GM23248 (cell line): Measurements from ENCODE around the gene FBXW8. TPM values are rescaled to one million over a fixed set of nuclear protein-coding genes. Genes with fewer than 3 reads are reported as not detected.

ENCODE experiments used
- DNase-seq: peaks from one replicate; pipeline ENCODE4 v3.0.0-alpha.2; 2015
- H2AFZ ChIP-seq: fragments of 200-600 bp; sonication (generic); 2 replicates; pipeline ENCODE4 v1.6.1; 2016; ENCODE audit warnings: antibody characterized with exemption
- H3F3A ChIP-seq: fragments of 200-600 bp; sonication (generic); 2 replicates; pipeline ENCODE4 v1.6.1; 2016; ENCODE audit warnings: mild to moderate bottlenecking, antibody characterized with exemption, mixed run types; ENCODE audit not compliant: insufficient read depth
- H3K27ac ChIP-seq: fragments of 200-600 bp; sonication (generic); 2 replicates; pipeline ENCODE4 v1.5.1; 2016; ENCODE audit warnings: mild to moderate bottlenecking
- H3K27me3 ChIP-seq: fragments of 200-600 bp; sonication (generic); replicated peaks from 2 replicates; pipeline ENCODE4 v1.6.1; 2016; ENCODE audit warnings: mild to moderate bottlenecking; ENCODE audit not compliant: insufficient read depth
- H3K36me3 ChIP-seq: fragments of 200-600 bp; sonication (generic); 2 replicates; pipeline ENCODE4 v1.6.1; 2016; ENCODE audit warnings: low read depth, mild to moderate bottlenecking
- H3K4me1 ChIP-seq: fragments of 200-600 bp; sonication (generic); 2 replicates; pipeline ENCODE4 v1.6.1; 2016; ENCODE audit warnings: mild to moderate bottlenecking; ENCODE audit not compliant: insufficient read depth
- H3K4me2 ChIP-seq: fragments of 200-600 bp; sonication (generic); one replicate; pipeline ENCODE4 v1.6.1; 2016; ENCODE audit warnings: mild to moderate bottlenecking; ENCODE audit not compliant: unreplicated experiment
- H3K4me3 ChIP-seq: fragments of 200-600 bp; sonication (generic); 2 replicates; pipeline ENCODE4 v1.5.1; 2016; ENCODE audit warnings: mild to moderate bottlenecking
- H3K79me2 ChIP-seq: fragments of 200-600 bp; sonication (generic); 2 replicates; pipeline ENCODE4 v1.6.1; 2016; ENCODE audit warnings: mild to moderate bottlenecking; ENCODE audit not compliant: insufficient read depth
- H3K9ac ChIP-seq: fragments of 200-600 bp; sonication (generic); 2 replicates; pipeline ENCODE4 v1.6.1; 2016; ENCODE audit warnings: mild to moderate bottlenecking
- H3K9me2 ChIP-seq: fragments of 200-600 bp; sonication (generic); 2 replicates; pipeline ENCODE4 v1.6.1; 2016; ENCODE audit warnings: mixed run types, mild to moderate bottlenecking, moderate library complexity; ENCODE audit not compliant: insufficient read depth
- H3K9me3 ChIP-seq: fragments of 200-600 bp; sonication (generic); one replicate; pipeline ENCODE4 v1.6.1; 2017; ENCODE audit warnings: low read depth
- H4K20me1 ChIP-seq: fragments of 200-600 bp; sonication (generic); 2 replicates; pipeline ENCODE4 v1.6.0; 2016; ENCODE audit not compliant: insufficient read depth
- EZH2 ChIP-seq: fragments of 200-600 bp; sonication (generic); IDR thresholded peaks from 2 replicates; pipeline ENCODE4 v1.6.1; 2018; ENCODE audit warnings: antibody characterized with exemption, mild to moderate bottlenecking; ENCODE audit not compliant: insufficient read depth, poor library complexity, severe bottlenecking
- EZH2phosphoT487 ChIP-seq: fragments of 200-600 bp; sonication (generic); IDR thresholded peaks from 2 replicates; pipeline ENCODE4 v1.6.1; 2018; ENCODE audit warnings: antibody characterized with exemption, moderate library complexity, mild to moderate bottlenecking, low read depth; ENCODE audit not compliant: insufficient read depth
- WGBS, 2 experiments: methylation state at CpG; one replicate each; pipeline ENCODE4 v1.1.6; 2015 to 2017; ENCODE audit warnings: low lambda C conversion rate in 2 of 2, low coverage in 1 of 2; ENCODE audit errors: missing lambda C conversion rate in 2 of 2; 5-methylcytosine and 5-hydroxymethylcytosine counted together
- in situ Hi-C: fragments of 300-500 bp; cut with MboI; formaldehyde crosslinking; loops from 2 replicates; pipeline ENCODE4 v1.15.0; 2020
- polyA plus RNA-seq: library from polyadenylated mRNA; unstranded; fragments of >200 nt; fragmentation: Nextera tagmentation; extraction: Ambion mirVana; gene quantifications from 2 replicates; pipeline ENCODE4 v1.2.1, GENCODE V29; 2016
- total RNA-seq: library from RNA; depleted of rRNA; stranded (reverse); fragments of >200 nt; shearing (Covaris generic); gene quantifications from 2 replicates; pipeline ENCODE4 v1.2.3, GENCODE V29; 2014

The FBXW8 gene
- total and polyA plus RNA-seq, 2 experiments from 2014 or later, result 12.7 to 23.1 TPM

GRCh38 chr12:117006333-117006732 is 95.6 kb downstream of the FBXW8 start:
- H3K9me3 ChIP-seq, result no peaks in the 10 kb centered on the region
- H3K79me2 ChIP-seq, result peaks cover 7% of the 10 kb centered on the region
- no peaks in the 10 kb centered on the region for H4K20me1 ChIP-seq
- no peak overlapping the region for H2AFZ ChIP-seq
- H3K4me2 ChIP-seq, result no peak overlapping the region
- TF ChIP-seq EZH2 (no peak), EZH2phosphoT487 (no peak)
- H3K9ac ChIP-seq, result no peak overlapping the region
- WGBS, 2 experiments, result 95% methylated on average over 9 of the region's 9 CpGs
- no peak for DNase-seq
- no peak overlapping the region for H3K27ac ChIP-seq
- no peaks in the 10 kb centered on the region for H3K4me1 ChIP-seq
- H3K36me3 ChIP-seq, result peaks cover 11% of the 10 kb centered on the region; the same call in 1 of the 2 replicates
- H3K27me3 ChIP-seq, result no peaks in the 10 kb centered on the region
- in situ Hi-C loops, result no loop called here
- H3F3A ChIP-seq, result peaks cover 1% of the 10 kb centered on the region; the same call in 1 of the 2 replicates
- H3K9me2 ChIP-seq, result no peaks in the 10 kb centered on the region
- no peak overlapping the region for H3K4me3 ChIP-seq

DNA sequence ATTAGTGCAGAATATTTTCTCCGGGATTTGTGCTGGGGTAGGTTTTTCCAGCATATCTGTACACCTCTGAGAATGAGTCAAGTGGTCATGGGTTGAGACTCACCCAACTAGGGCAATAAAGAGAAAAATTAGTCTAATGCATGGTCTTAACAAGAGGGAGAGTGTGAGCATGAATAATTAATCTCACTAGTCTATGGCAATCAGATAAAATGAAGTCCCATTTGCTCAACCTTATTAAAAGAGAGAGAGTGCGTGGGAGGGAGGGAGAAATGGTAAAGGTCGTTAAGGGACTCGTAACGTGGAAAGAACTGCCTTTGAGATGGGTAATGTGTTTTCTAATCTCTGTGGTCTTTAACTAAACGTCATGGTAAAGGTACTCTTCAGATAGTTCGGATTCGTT is 96.8 kb downstream of the FBXW8 start:
- no peak overlapping the region for H3K4me2 ChIP-seq
- peaks cover 11% of the 10 kb centered on the region; the same call in 1 of the 2 replicates for H3K36me3 ChIP-seq
- no peak overlapping the region for H3K4me3 ChIP-seq
- no peaks in the 10 kb centered on the region for H4K20me1 ChIP-seq
- H3K27ac ChIP-seq, result no peak overlapping the region
- no peak for DNase-seq
- TF ChIP-seq EZH2phosphoT487 (no peak), EZH2 (no peak)
- no peaks in the 10 kb centered on the region for H3K9me2 ChIP-seq
- in situ Hi-C loops, result no loop called here
- WGBS, 2 experiments, result 79 to 80% methylated on average over 8 of the region's 8 CpGs
- peaks cover 7% of the 10 kb centered on the region for H3K79me2 ChIP-seq
- no peak overlapping the region for H2AFZ ChIP-seq
- peaks cover 8% of the 10 kb centered on the region for H3K4me1 ChIP-seq
- H3K27me3 ChIP-seq, result no peaks in the 10 kb centered on the region
- no peaks in the 10 kb centered on the region for H3K9me3 ChIP-seq
- peaks cover 12% of the 10 kb centered on the region for H3F3A ChIP-seq
- no peak overlapping the region for H3K9ac ChIP-seq

GRCh38 chr12:117009759-117010158 is 99.0 kb downstream of the FBXW8 start:
- TF ChIP-seq EZH2, result no peak
- no peak for TF ChIP-seq EZH2phosphoT487
- no peaks in the 10 kb centered on the region for H3K9me3 ChIP-seq
- in situ Hi-C loops, result no loop called here
- no peak overlapping the region for H3K9ac ChIP-seq
- no peaks in the 10 kb centered on the region for H3K79me2 ChIP-seq
- H3K4me1 ChIP-seq, result peaks cover 12% of the 10 kb centered on the region
- H3K27me3 ChIP-seq, result no peaks in the 10 kb centered on the region
- H3K36me3 ChIP-seq, result peaks cover 29% of the 10 kb centered on the region
- no peaks in the 10 kb centered on the region for H3K9me2 ChIP-seq
- no peak overlapping the region for H3K4me3 ChIP-seq
- no peak overlapping the region for H3K27ac ChIP-seq
- 80 to 81% methylated on average over 8 of the region's 8 CpGs for WGBS, 2 experiments
- no peaks in the 10 kb centered on the region for H4K20me1 ChIP-seq
- H3K4me2 ChIP-seq, result no peak overlapping the region
- no peak overlapping the region for H2AFZ ChIP-seq
- peaks cover 17% of the 10 kb centered on the region for H3F3A ChIP-seq
- no peak for DNase-seq

GRCh38 chr12:117010693-117011451 is 100.1 kb downstream of the FBXW8 start:
- no peaks in the 10 kb centered on the region for H3K79me2 ChIP-seq
- H3K27me3 ChIP-seq, result no peaks in the 10 kb centered on the region
- H3K9me2 ChIP-seq, result no peaks in the 10 kb centered on the region
- peak; percentile 54 for DNase-seq
- H3K9ac ChIP-seq, result no peak overlapping the region
- peaks cover 36% of the 10 kb centered on the region for H3K36me3 ChIP-seq
- H4K20me1 ChIP-seq, result no peaks in the 10 kb centered on the region
- peaks cover 17% of the 10 kb centered on the region for H3F3A ChIP-seq
- H3K27ac ChIP-seq, result no peak overlapping the region
- no peak overlapping the region for H3K4me2 ChIP-seq
- 80 to 83% methylated on average over 15 to 17 of the region's 17 CpGs for WGBS, 2 experiments
- H3K9me3 ChIP-seq, result no peaks in the 10 kb centered on the region
- no peak overlapping the region for H3K4me3 ChIP-seq
- H2AFZ ChIP-seq, result no peak overlapping the region
- TF ChIP-seq EZH2phosphoT487, result no peak
- TF ChIP-seq EZH2, result no peak
- H3K4me1 ChIP-seq, result peaks cover 12% of the 10 kb centered on the region
- in situ Hi-C loops, result no loop called here
